GM21737 (cell line): Measurements from ENCODE around the gene KIF14.
"Not testable (repeated sequence)": the region's sequence is repeated elsewhere in the genome, so short reads cannot be mapped to it uniquely, and the experiment has no call there.

Source experiments
- ATAC-seq: cut with Tn5 transposase; IDR thresholded peaks from one replicate; pipeline ENCODE4 v1.9.1; 2021; ENCODE audit warnings: mild to moderate bottlenecking, moderate library complexity; ENCODE audit not compliant: unreplicated experiment

KIF14 gene

GRCh38 chr1:200631375-200631774, 10.8 kb upstream of the KIF14 start:
- ATAC-seq, result no peak

- not testable (repeated sequence) for ATAC-seq
Observed at GRCh38 chr1:200630515-200630899, 10.0 kb upstream of the KIF14 start.

DNA sequence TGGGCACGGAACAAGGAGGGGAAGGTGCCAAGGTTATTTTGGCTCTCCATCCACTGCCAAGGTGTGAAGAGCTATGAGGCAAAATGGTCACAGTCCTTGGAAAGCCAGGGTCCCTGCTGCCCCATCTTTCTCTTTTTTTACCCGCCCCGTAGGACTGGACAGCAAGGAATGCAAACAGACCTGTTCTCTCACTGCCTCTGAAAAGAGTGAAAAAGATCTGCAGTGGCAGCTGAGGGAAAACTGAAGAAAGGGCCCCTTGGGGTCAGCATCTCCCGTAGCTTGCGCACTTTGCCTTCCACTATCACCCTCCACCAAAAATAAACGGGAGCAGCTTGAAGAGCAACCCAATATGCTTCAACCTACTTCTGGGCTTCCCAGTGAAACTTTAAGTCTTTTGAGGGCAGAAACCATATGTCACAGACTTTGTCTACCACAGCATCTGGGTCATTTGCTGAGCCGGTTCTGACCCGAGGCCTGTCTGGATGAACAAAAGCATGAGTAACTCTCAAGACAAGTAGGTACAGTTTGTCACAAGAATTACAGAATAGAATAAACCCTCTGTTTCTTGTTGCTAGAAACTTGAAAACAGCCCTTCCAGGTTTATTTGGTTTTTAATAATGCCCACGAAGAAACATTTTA, 9.4 kb upstream of the KIF14 start:
- ATAC-seq, result no peak

- ATAC-seq, result peak; percentile 68
Observed at GRCh38 chr1:200628223-200628881, 7.8 kb upstream of the KIF14 start.

- peak; percentile 3 for ATAC-seq
Observed at GRCh38 chr1:200627575-200628222, 7.1 kb upstream of the KIF14 start.

- no peak for ATAC-seq
Observed at GRCh38 chr1:200626853-200627534, 6.4 kb upstream of the KIF14 start.

- no peak for ATAC-seq
Observed at GRCh38 chr1:200625381-200625824, 4.9 kb upstream of the KIF14 start.

DNA sequence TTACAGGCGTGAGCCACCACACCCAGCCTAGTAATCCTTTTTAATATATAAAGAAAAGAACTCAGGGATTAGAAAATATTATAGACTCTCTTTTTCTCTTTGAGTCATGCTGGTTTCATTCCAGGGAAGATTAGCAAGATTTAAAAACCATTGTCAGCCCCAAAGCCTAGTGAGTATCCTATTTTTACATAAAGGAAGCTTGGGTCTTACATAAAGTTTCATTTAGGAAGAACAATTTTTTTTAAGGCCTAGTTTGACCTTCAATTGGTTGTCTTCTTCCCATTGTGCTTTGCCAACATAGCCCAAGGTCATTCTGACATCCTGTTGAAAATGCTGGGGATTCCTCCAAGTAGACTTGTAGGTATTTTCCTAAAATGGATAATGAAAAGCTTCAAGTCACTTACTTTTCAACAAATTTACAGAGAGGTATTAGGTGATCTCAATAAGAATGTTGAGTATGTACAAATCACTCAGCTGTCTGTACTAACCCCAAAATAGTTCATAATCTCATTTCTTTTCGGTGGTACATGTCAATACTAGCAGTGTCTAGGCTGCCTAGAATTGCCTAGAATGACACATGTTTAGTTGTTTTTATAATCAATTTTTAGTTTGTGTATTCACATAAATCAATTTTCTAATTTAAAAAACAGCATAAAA, 4.3 kb upstream of the KIF14 start:
- ATAC-seq, result no peak

- ATAC-seq, result no peak
Observed at GRCh38 chr1:200619894-200620272, 668 bp downstream of the KIF14 start.

DNA sequence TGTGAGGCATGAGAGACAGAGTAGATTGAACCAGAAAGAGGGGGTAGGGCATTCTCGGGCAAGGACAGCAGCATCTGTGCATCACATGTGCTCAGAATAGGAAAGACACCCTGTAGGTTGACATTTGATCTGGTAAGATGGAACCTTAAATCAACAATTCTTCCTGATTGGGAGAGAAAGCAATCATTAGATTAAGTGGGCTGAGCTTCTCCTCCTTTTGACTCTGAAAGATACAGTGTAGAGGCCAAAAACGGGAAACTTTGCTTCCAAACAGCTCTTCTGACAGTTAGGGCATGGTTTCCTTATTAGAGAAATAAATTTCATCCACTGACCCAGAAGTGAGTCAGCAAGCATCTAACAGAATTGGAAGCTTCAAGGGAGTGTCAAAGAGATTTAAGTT, 9.7 kb downstream of the KIF14 start:
- no peak for ATAC-seq

- no peak for ATAC-seq
Observed at GRCh38 chr1:200602632-200603031, 17.9 kb downstream of the KIF14 start.

GRCh38 chr1:200590001-200590400, 30.6 kb downstream of the KIF14 start:
- no peak for ATAC-seq

- ATAC-seq, result no peak
Observed at GRCh38 chr1:200588698-200589097, 31.9 kb downstream of the KIF14 start.

DNA sequence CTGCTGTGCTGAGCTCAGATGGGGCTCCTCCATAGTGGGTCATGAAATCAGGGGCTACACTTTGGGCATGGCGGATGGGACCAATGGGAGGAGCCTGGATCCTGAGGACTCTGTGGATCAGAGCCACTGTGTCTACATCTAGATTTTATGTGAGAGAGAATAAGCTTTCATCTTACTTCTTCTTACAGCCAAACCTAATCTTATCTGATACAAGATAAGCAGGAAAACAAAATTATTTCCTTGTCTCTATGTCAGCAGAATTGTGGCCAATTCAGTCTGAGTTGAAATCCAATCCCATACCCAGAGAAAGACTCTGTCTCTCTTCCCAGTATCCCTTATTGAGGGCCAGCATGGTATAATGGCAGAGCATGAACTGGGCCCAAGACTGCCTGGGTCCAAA, 56.2 kb downstream of the KIF14 start:
- ATAC-seq, result no peak

- ATAC-seq, result peak; percentile 13
Observed at GRCh38 chr1:200561856-200562214, 58.7 kb downstream of the KIF14 start.

DNA sequence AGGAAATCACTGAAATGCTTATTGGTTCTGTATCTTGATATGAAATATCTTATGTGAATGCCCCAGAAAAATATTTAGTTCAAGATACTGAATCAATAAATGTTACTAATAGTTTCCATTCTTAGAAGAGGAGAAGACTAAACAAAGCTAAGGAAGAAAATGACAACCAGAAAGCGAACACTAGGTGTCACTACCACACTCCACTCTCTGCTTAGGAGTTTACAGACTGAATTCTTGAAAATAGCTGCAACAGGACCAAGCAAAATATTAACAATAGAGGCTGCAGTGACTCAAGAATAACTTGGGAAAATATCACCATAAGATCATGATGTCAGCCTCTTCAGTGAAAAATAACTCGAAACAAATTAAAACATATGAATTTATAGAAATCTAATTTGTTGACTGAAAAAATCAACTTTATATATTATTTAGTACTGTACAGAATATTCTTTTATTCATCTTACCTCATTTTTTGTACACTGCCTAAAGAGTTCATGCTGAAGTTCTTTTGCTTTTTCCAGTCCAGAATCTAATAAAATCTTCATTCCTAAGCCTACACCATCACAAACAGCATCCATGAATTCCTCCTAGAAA, 61.6 kb downstream of the KIF14 start:
- peak; percentile 53 for ATAC-seq

GRCh38 chr1:200556002-200556401, 64.5 kb downstream of the KIF14 start:
- no peak for ATAC-seq

DNA sequence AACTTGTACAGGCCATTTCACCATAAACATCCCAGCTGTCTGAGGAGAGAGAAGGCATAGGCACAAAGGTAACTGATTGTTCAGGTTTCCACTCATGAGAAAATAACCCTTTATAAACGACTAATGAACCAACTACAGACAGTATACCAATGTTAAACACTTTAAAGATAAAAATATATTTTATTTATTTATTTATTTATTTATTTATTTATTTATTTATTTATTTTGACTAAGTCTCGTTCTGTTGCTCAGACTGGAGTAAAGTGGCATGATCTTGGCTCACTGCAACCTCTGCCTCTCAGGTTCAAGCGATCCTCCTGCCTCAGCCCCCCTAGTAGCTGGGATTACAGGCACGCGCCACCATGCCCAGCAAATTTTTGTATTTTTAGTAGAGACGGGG, 67.8 kb downstream of the KIF14 start:
- not testable (repeated sequence) for ATAC-seq

- ATAC-seq, result no peak
Observed at GRCh38 chr1:200550367-200550766, 70.2 kb downstream of the KIF14 start.

- no peak for ATAC-seq
Observed at GRCh38 chr1:200547386-200547785, 73.2 kb downstream of the KIF14 start.

- no peak for ATAC-seq
Observed at GRCh38 chr1:200546577-200546976, 74.0 kb downstream of the KIF14 start.
